Measurements from ENCODE around the gene BIRC7. TPM values are rescaled to one million over a fixed set of nuclear protein-coding genes. Genes with fewer than 3 reads are reported as not detected.

Gene BIRC7
- total RNA-seq, 2 donors from 2014 or later, result 0.61 TPM; not detected in 1

- no peak overlapping the region for H3K4me3 Mint-ChIP-seq
- no peak overlapping the region for H3K27ac Mint-ChIP-seq
- H3K36me3 Mint-ChIP-seq (ENCODE audit: low read depth), result no peaks in the 10 kb centered on the region
- no peaks in the 10 kb centered on the region for H3K9me3 Mint-ChIP-seq
- peaks cover 9% of the 10 kb centered on the region for H3K4me1 Mint-ChIP-seq
- H3K27me3 Mint-ChIP-seq, result peaks cover 9% of the 10 kb centered on the region
- no peak for ATAC-seq (replicated peaks)
Observed at GRCh38 chr20:63268671-63269439, 33.1 kb downstream of the BIRC7 start.

- peaks cover 6% of the 10 kb centered on the region for H3K27me3 Mint-ChIP-seq
- no peaks in the 10 kb centered on the region for H3K36me3 Mint-ChIP-seq (ENCODE audit: low read depth)
- H3K9me3 Mint-ChIP-seq, result no peaks in the 10 kb centered on the region
- no peak for ATAC-seq (replicated peaks)
- H3K27ac Mint-ChIP-seq, result no peak overlapping the region
- H3K4me1 Mint-ChIP-seq, result peaks cover 11% of the 10 kb centered on the region
- no peak overlapping the region for H3K4me3 Mint-ChIP-seq
Observed at GRCh38 chr20:63269724-63270123, 34.0 kb downstream of the BIRC7 start.

GRCh38 chr20:63270606-63271325 is 35.1 kb downstream of the BIRC7 start:
- Mint-ChIP-seq H3K9me3 (no peaks in the 10 kb centered on the region), H3K4me1 (peaks cover 11% of the 10 kb centered on the region), H3K36me3 (ENCODE audit: low read depth) (no peaks in the 10 kb centered on the region), H3K27ac (no peak overlapping the region), H3K4me3 (peak overlapping the region; percentile 91), H3K27me3 (peaks cover 5% of the 10 kb centered on the region)
- ATAC-seq (replicated peaks), result no peak

GRCh38 chr20:63272105-63273058 is 36.7 kb downstream of the BIRC7 start, which contains the start of gene ARFGAP1:
Gene ARFGAP1 (plus strand): TSS chr20:63272813. CDS start chr20:63275581, 2,768 bp downstream.
- H3K27me3 Mint-ChIP-seq, result no peaks in the 10 kb centered on the region
- peak; percentile 99 for ATAC-seq (replicated peaks)
- H3K9me3 Mint-ChIP-seq, result no peaks in the 10 kb centered on the region
- peak within 1 kb of the TSS; percentile 91 for H3K4me3 Mint-ChIP-seq
- H3K4me1 Mint-ChIP-seq, result peaks cover 11% of the 10 kb centered on the region
- peaks cover 15% of the 10 kb centered on the region for H3K36me3 Mint-ChIP-seq (ENCODE audit: low read depth)
- H3K27ac Mint-ChIP-seq, result peak within 1 kb of the TSS; percentile 95

GRCh38 chr20:63273059-63273579 is 37.4 kb downstream of the BIRC7 start:
- Mint-ChIP-seq H3K27me3 (no peaks in the 10 kb centered on the region), H3K4me1 (peaks cover 11% of the 10 kb centered on the region), H3K36me3 (ENCODE audit: low read depth) (peaks cover 22% of the 10 kb centered on the region), H3K4me3 (peak overlapping the region; percentile 91), H3K27ac (peak overlapping the region; percentile 95), H3K9me3 (no peaks in the 10 kb centered on the region)
- no peak for ATAC-seq (replicated peaks)

- peaks cover 29% of the 10 kb centered on the region for H3K36me3 Mint-ChIP-seq (ENCODE audit: low read depth)
- H3K4me3 Mint-ChIP-seq, result peak overlapping the region; percentile 91
- no peak for ATAC-seq (replicated peaks)
- H3K4me1 Mint-ChIP-seq, result peaks cover 11% of the 10 kb centered on the region
- no peaks in the 10 kb centered on the region for H3K9me3 Mint-ChIP-seq
- H3K27ac Mint-ChIP-seq, result peak overlapping the region; percentile 95
- H3K27me3 Mint-ChIP-seq, result no peaks in the 10 kb centered on the region
Observed at GRCh38 chr20:63273635-63274380, 38.1 kb downstream of the BIRC7 start.

GRCh38 chr20:63274381-63275228 is 38.9 kb downstream of the BIRC7 start:
- H3K27ac Mint-ChIP-seq, result peak overlapping the region; percentile 54
- no peaks in the 10 kb centered on the region for H3K9me3 Mint-ChIP-seq
- peak overlapping the region; percentile 91 for H3K4me3 Mint-ChIP-seq
- ATAC-seq (replicated peaks), result no peak
- H3K36me3 Mint-ChIP-seq (ENCODE audit: low read depth), result peaks cover 37% of the 10 kb centered on the region
- peaks cover 11% of the 10 kb centered on the region for H3K4me1 Mint-ChIP-seq
- H3K27me3 Mint-ChIP-seq, result no peaks in the 10 kb centered on the region

GRCh38 chr20:63275825-63276224 is 40.1 kb downstream of the BIRC7 start:
- Mint-ChIP-seq H3K4me3 (no peak overlapping the region), H3K27ac (no peak overlapping the region), H3K36me3 (ENCODE audit: low read depth) (peaks cover 49% of the 10 kb centered on the region), H3K27me3 (no peaks in the 10 kb centered on the region), H3K4me1 (peaks cover 11% of the 10 kb centered on the region), H3K9me3 (no peaks in the 10 kb centered on the region)
- ATAC-seq (replicated peaks), result no peak

GRCh38 chr20:63276956-63277355 is 41.3 kb downstream of the BIRC7 start:
- H3K27ac Mint-ChIP-seq, result no peak overlapping the region
- no peak overlapping the region for H3K4me3 Mint-ChIP-seq
- H3K27me3 Mint-ChIP-seq, result no peaks in the 10 kb centered on the region
- H3K4me1 Mint-ChIP-seq, result peaks cover 6% of the 10 kb centered on the region
- no peaks in the 10 kb centered on the region for H3K9me3 Mint-ChIP-seq
- H3K36me3 Mint-ChIP-seq (ENCODE audit: low read depth), result peaks cover 50% of the 10 kb centered on the region
- no peak for ATAC-seq (replicated peaks)

- H3K36me3 Mint-ChIP-seq (ENCODE audit: low read depth), result peaks cover 50% of the 10 kb centered on the region
- no peak for ATAC-seq (replicated peaks)
- H3K27me3 Mint-ChIP-seq, result no peaks in the 10 kb centered on the region
- H3K9me3 Mint-ChIP-seq, result no peaks in the 10 kb centered on the region
- H3K4me3 Mint-ChIP-seq, result no peak overlapping the region
- no peak overlapping the region for H3K27ac Mint-ChIP-seq
- H3K4me1 Mint-ChIP-seq, result peaks cover 6% of the 10 kb centered on the region
Observed at GRCh38 chr20:63277466-63278272, 42.0 kb downstream of the BIRC7 start.

- no peak for ATAC-seq (replicated peaks)
Observed at GRCh38 chr20:63278661-63279060, 43.0 kb downstream of the BIRC7 start.

GRCh38 chr20:63279931-63280330 is 44.2 kb downstream of the BIRC7 start:
- no peak overlapping the region for H3K4me3 Mint-ChIP-seq
- no peaks in the 10 kb centered on the region for H3K9me3 Mint-ChIP-seq
- H3K36me3 Mint-ChIP-seq (ENCODE audit: low read depth), result peaks cover 50% of the 10 kb centered on the region
- H3K27ac Mint-ChIP-seq, result no peak overlapping the region
- H3K4me1 Mint-ChIP-seq, result no peaks in the 10 kb centered on the region
- ATAC-seq (replicated peaks), result no peak
- no peaks in the 10 kb centered on the region for H3K27me3 Mint-ChIP-seq

More at GRCh38 chr20:63278661-63279060, 43.0 kb downstream of the BIRC7 start:
- Mint-ChIP-seq H3K9me3 (no peaks in the 10 kb centered on the region), H3K4me1 (peaks cover 3% of the 10 kb centered on the region), H3K36me3 (ENCODE audit: low read depth) (peaks cover 50% of the 10 kb centered on the region), H3K27me3 (no peaks in the 10 kb centered on the region), H3K27ac (no peak overlapping the region), H3K4me3 (no peak overlapping the region)

Data from activated T-helper 17 cell treated with anti-CD3 and anti-CD28 coated beads, Interleukin-2, amount 50 U/mL, for 72 hours (primary cell).